PFSK-1 (cell line): ENCODE results near the gene NFIL3.

ENCODE experiments used
- SIN3A ChIP-seq: IDR thresholded peaks from 2 replicates; pipeline ENCODE4 v1.6.1; 2012; ENCODE audit warnings: mild to moderate bottlenecking, low read length, moderate library complexity, borderline replicate concordance; ENCODE audit not compliant: insufficient read depth
- TAF1 ChIP-seq: IDR thresholded peaks from 2 replicates; pipeline ENCODE4 v1.6.1; 2012; ENCODE audit warnings: low read length, control low read depth, borderline replicate concordance; ENCODE audit not compliant: insufficient read depth

DNA sequence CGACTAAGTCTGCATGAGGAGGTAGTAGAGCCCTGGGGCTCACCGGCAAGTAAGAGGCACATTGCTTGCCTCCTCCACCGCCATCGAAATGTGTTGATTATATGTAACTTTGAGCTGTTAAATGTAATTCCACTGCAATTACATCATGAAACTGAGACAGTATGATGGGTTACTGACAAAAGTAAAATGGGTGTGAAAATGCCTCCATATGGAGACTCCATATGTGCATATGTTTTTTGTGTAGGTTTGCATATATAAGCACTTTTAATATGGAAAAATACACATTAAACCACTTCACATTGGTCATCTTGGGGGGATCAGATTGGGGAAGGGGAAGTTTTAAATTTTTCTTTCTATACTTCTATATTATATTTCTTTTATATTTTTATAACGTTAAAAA is 29.8 kb downstream of the NFIL3 start:
- TF ChIP-seq SIN3A (no peak), TAF1 (no peak)
